ENCODE data around the gene TMUB2. TPM values are rescaled to one million over a fixed set of nuclear protein-coding genes. Genes with fewer than 3 reads are reported as not detected.

TMUB2 gene
- polyA plus RNA-seq, 1 donor from 2014 or later = 59.9 TPM

DNA sequence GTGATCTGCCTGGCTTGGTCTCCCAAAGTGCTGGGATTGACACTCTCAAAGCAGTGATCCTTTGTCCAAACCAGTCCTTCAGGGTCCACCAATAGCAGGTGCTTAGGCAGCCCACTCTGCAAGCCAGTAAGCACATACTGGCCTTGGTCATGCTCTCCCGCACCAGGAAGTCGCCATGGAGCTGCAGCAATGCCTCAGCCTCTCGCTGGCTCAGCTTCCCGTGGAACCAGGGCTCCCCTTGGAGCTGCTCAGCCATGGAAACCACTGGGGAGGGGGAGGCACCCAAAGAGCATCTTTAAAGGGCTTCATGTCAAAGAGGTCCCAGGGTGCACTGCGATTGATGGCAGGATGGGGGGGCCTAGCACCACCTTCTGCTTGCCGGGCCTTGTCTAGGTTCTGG, 42.3 kb downstream of the TMUB2 start:
- no peak overlapping the region for H2AFZ ChIP-seq (ENCODE audit: low read depth, low read length)
- no peak overlapping the region for H3K4me3 ChIP-seq (ENCODE audit: low read length)
- no peak overlapping the region for H3K9ac ChIP-seq (ENCODE audit: low read length)
- no peaks in the 10 kb centered on the region for H4K20me1 ChIP-seq (ENCODE audit: insufficient read depth)
- TF ChIP-seq POLR2AphosphoS5 (IDR thresholded peaks at IDR 0.05) (no peak), RAD21 (conservative IDR thresholded peaks at IDR 0.05) (no peak), MXI1 (conservative IDR thresholded peaks at IDR 0.05; ENCODE audit: poor library complexity, severe bottlenecking) (no peak), EZH2 (IDR thresholded peaks at IDR 0.05; ENCODE audit: borderline replicate concordance, insufficient read depth, low read length, poor library complexity, severe bottlenecking) (no peak), TAF1 (IDR thresholded peaks at IDR 0.05; ENCODE audit: low read depth) (no peak), EP300 (conservative IDR thresholded peaks at IDR 0.05; ENCODE audit: poor library complexity, severe bottlenecking) (no peak)
- TF ChIP-seq, protein P1, sequence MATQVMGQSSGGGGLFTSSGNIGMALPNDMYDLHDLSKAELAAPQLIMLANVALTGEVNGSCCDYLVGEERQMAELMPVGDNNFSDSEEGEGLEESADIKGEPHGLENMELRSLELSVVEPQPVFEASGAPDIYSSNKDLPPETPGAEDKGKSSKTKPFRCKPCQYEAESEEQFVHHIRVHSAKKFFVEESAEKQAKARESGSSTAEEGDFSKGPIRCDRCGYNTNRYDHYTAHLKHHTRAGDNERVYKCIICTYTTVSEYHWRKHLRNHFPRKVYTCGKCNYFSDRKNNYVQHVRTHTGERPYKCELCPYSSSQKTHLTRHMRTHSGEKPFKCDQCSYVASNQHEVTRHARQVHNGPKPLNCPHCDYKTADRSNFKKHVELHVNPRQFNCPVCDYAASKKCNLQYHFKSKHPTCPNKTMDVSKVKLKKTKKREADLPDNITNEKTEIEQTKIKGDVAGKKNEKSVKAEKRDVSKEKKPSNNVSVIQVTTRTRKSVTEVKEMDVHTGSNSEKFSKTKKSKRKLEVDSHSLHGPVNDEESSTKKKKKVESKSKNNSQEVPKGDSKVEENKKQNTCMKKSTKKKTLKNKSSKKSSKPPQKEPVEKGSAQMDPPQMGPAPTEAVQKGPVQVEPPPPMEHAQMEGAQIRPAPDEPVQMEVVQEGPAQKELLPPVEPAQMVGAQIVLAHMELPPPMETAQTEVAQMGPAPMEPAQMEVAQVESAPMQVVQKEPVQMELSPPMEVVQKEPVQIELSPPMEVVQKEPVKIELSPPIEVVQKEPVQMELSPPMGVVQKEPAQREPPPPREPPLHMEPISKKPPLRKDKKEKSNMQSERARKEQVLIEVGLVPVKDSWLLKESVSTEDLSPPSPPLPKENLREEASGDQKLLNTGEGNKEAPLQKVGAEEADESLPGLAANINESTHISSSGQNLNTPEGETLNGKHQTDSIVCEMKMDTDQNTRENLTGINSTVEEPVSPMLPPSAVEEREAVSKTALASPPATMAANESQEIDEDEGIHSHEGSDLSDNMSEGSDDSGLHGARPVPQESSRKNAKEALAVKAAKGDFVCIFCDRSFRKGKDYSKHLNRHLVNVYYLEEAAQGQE (IDR thresholded peaks at IDR 0.05; ENCODE audit: borderline replicate concordance) = no peak
- TF ChIP-seq, protein P2, sequence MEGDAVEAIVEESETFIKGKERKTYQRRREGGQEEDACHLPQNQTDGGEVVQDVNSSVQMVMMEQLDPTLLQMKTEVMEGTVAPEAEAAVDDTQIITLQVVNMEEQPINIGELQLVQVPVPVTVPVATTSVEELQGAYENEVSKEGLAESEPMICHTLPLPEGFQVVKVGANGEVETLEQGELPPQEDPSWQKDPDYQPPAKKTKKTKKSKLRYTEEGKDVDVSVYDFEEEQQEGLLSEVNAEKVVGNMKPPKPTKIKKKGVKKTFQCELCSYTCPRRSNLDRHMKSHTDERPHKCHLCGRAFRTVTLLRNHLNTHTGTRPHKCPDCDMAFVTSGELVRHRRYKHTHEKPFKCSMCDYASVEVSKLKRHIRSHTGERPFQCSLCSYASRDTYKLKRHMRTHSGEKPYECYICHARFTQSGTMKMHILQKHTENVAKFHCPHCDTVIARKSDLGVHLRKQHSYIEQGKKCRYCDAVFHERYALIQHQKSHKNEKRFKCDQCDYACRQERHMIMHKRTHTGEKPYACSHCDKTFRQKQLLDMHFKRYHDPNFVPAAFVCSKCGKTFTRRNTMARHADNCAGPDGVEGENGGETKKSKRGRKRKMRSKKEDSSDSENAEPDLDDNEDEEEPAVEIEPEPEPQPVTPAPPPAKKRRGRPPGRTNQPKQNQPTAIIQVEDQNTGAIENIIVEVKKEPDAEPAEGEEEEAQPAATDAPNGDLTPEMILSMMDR (IDR thresholded peaks at IDR 0.05; ENCODE audit: poor library complexity, severe bottlenecking) = no peak
- H3K36me3 ChIP-seq (ENCODE audit: insufficient read depth, low read length) = no peaks in the 10 kb centered on the region
- H3K9me2 ChIP-seq (ENCODE audit: insufficient read depth, low read length) = no peaks in the 10 kb centered on the region
- H3K79me2 ChIP-seq (replicated peaks; ENCODE audit: insufficient read depth, low read length) = no peaks in the 10 kb centered on the region
- H3K27me3 ChIP-seq (ENCODE audit: insufficient read depth, low read depth, low read length) = no peaks in the 10 kb centered on the region
- H3K4me2 ChIP-seq (ENCODE audit: low read length) = no peak overlapping the region
- H3K9me3 ChIP-seq (ENCODE audit: low read length) = no peaks in the 10 kb centered on the region
- H3K27ac ChIP-seq (ENCODE audit: low read length) = no peak overlapping the region
- H3F3A ChIP-seq (ENCODE audit: insufficient read depth, low read length, poor library complexity, severe bottlenecking) = no peaks in the 10 kb centered on the region

DNA sequence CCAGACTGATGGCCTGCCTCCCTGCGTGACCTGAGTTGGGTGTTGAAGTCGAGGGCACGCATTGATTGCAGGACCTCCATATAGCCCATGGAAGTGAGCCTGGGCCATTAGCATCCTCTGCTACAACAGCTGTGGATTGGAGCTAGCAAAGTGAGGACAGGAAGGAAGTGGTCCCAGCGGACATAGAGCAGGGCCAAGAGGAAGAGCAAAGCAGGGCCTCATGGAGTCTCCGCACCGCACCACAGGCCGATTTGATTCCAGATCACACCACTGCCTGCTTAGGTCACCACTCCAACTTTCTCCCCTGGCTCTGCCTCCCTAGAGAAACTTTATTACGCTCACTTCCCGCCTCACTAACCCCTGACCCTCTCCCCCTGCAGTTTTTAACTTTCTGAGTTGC, 43.4 kb downstream of the TMUB2 start:
- Histone ChIP-seq H3K9me2 (ENCODE audit: insufficient read depth, low read length) (no peaks in the 10 kb centered on the region), H3K4me3 (ENCODE audit: low read length) (no peak overlapping the region), H2AFZ (ENCODE audit: low read depth, low read length) (no peak overlapping the region), H3K27me3 (ENCODE audit: insufficient read depth, low read depth, low read length) (no peaks in the 10 kb centered on the region), H3K79me2 (replicated peaks; ENCODE audit: insufficient read depth, low read length) (no peaks in the 10 kb centered on the region), H4K20me1 (ENCODE audit: insufficient read depth) (no peaks in the 10 kb centered on the region), H3K27ac (ENCODE audit: low read length) (no peak overlapping the region), H3K9ac (ENCODE audit: low read length) (no peak overlapping the region), H3F3A (ENCODE audit: insufficient read depth, low read length, poor library complexity, severe bottlenecking) (no peaks in the 10 kb centered on the region), H3K4me2 (ENCODE audit: low read length) (no peak overlapping the region), H3K9me3 (ENCODE audit: low read length) (no peaks in the 10 kb centered on the region), H3K36me3 (ENCODE audit: insufficient read depth, low read length) (no peaks in the 10 kb centered on the region)
- no peak for TF ChIP-seq MXI1 (conservative IDR thresholded peaks at IDR 0.05; ENCODE audit: poor library complexity, severe bottlenecking)
- TF ChIP-seq, protein P2 (IDR thresholded peaks at IDR 0.05; ENCODE audit: poor library complexity, severe bottlenecking) = no peak
- TF ChIP-seq RAD21 (conservative IDR thresholded peaks at IDR 0.05) = no peak
- no peak for TF ChIP-seq TAF1 (IDR thresholded peaks at IDR 0.05; ENCODE audit: low read depth)
- TF ChIP-seq, protein P1 (IDR thresholded peaks at IDR 0.05; ENCODE audit: borderline replicate concordance) = no peak
- TF ChIP-seq SMC3 (conservative IDR thresholded peaks at IDR 0.05; ENCODE audit: poor library complexity) = no peak
- no peak for TF ChIP-seq EP300 (conservative IDR thresholded peaks at IDR 0.05; ENCODE audit: poor library complexity, severe bottlenecking)
- TF ChIP-seq EZH2 (IDR thresholded peaks at IDR 0.05; ENCODE audit: borderline replicate concordance, insufficient read depth, low read length, poor library complexity, severe bottlenecking) = no peak
- no peak for TF ChIP-seq POLR2AphosphoS5 (IDR thresholded peaks at IDR 0.05)
